Stimulated activated CD4-positive, alpha-beta T cell treated with anti-CD3 and anti-CD28 coated beads, Interleukin-15, amount 100 ng/mL, for 1 hour (primary cell): Measurements from ENCODE around the gene HNRNPA1.
"Not testable (repeated sequence)": the region's sequence is repeated elsewhere in the genome, so short reads cannot be mapped to it uniquely, and the experiment has no call there.

Experiments
- DNase-seq, 2 donors: peaks; one replicate each; pipeline ENCODE4 v3.0.0-alpha.2; 2020; ENCODE audit warnings: low read depth in 1 of 2, low spot score in 1 of 2

Gene HNRNPA1

DNA sequence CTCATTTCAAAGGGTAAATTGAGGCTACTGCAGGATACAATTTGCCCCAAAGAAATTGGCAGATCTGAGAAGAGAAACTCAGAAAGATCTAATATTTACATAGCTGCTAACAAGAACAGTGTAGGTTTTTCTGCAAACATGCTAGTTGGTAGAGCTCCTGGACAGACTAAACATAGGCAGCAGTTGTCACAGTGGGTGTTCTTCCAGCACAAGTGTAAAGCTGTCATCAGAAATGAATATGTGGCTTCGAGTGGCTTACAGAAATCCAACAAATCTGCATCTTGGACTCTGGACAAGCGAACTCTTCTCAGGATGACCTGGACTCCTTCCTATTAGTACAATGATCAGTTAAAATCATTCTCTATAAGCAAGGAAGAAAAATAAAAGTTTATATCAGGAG, 6.5 kb upstream of the HNRNPA1 start:
- DNase-seq, result no peak

DNA sequence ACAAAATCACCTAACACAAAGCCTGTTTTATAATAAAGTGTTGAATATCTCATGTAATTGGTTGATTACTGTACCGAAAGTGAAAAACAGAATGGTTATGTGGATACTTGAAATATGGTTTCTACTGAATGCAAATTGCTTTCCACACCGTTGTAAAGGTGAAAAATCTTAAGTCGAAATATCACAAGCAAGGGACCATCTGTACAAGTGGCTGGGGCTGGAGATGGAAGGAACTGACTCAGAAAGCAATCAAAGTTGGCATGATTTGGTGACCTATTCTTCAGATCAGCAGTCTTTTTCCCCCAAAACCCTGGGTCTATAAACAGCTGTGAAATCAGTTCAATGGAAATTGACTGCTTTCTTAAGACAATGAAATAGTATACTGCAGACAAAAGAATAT, 4.2 kb upstream of the HNRNPA1 start:
- no peak for DNase-seq

GRCh38 chr12:54277823-54278276, 2.7 kb upstream of the HNRNPA1 start:
- DNase-seq, result no peak

DNA sequence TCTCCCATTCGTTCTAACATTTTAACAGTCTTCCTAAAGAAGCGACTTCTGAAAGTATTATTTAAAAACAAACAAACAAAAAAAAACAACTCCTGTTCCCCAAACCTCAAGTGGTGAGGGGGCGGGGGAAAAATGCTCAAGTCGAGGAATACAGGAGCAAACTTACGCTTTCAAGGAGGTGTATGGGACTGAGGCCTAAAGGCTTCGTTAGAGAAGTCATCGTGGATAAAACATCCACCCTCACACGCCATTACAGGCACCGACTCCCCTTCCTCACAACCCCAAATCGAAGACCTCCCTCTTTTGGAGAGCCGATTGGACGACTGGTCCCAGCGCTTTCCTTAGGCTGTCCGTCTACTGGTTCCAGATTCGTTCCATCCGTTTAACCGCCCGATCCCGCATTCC, 1.3 kb upstream of the HNRNPA1 start:
- no peak for DNase-seq

- DNase-seq, result peak; percentile 97 to 99
Observed at GRCh38 chr12:54279632-54280467, 676 bp upstream of the HNRNPA1 start, which contains the start of gene CBX5. TSS of gene CBX5 (minus strand) at chr12:54280122. CDS start at chr12:54257650, 22,472 bp downstream.

- not testable (repeated sequence) for DNase-seq
Observed at GRCh38 chr12:54281261-54281638, 724 bp downstream of the HNRNPA1 start.

DNA sequence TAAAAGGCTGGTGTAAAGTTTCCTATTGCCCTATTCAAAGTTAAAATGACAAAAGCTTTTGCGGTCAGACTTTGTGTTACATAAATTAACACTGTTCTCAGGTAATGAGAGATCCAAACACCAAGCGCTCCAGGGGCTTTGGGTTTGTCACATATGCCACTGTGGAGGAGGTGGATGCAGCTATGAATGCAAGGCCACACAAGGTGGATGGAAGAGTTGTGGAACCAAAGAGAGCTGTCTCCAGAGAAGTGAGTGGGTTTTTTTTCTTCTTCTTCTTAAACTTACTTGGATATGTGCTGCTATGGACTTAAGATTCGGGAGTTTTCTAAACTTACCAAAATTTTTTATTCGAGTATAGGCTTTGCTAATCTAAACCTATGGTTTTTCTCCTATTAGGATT, 1.2 kb downstream of the HNRNPA1 start:
- DNase-seq, result not testable (repeated sequence)

DNA sequence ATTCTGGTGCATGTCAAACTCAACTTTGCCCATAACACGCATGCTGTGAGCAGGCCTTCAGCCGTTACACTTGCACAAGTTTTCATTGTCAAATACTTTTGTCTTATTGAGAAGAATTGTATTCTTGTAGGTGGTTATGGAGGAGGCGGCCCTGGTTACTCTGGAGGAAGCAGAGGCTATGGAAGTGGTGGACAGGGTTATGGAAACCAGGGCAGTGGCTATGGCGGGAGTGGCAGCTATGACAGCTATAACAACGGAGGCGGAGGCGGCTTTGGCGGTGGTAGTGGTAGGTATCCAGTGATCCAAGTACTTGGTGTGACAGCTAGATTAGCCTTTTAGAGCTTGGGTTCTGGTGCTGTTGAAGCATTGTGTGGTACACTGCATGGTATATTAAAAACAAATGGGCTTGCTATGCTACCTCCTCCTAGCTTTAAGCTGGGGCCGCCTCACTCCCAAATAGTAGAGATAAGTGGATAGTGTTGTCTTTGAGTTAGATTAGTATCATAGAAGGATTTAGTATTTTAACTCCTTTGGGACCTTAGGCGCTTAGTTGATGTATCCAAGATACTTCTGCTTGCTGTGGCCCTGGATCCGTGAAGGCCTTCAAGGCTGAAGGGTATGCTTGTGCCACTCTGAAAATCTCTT, 2.5 kb downstream of the HNRNPA1 start:
- no peak for DNase-seq

DNA sequence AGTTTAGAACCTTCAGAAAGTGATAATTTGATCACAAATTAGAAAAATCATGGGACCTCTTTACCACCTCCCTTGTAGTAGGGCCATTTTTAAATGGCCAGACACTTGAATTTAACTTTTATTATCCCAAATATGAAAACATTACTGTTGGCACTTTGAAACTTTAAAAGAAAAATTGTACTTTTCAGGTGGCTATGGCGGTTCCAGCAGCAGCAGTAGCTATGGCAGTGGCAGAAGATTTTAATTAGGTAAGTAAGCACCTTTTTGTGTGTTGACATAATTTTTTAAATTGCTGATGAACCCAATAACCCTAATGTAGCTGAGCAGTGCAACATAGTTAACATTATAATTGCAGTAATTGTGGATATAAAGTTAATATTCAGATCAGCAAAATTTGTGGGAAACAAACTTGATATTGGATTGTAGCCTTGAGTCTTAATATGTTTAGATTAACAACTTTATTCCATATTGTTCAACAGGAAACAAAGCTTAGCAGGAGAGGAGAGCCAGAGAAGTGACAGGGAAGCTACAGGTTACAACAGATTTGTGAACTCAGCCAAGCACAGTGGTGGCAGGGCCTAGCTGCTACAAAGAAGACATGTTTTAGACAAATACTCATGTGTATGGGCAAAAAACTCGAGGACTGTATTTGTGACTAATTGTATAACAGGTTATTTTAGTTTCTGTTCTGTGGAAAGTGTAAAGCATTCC, 3.7 kb downstream of the HNRNPA1 start:
- not testable (repeated sequence) for DNase-seq

DNA sequence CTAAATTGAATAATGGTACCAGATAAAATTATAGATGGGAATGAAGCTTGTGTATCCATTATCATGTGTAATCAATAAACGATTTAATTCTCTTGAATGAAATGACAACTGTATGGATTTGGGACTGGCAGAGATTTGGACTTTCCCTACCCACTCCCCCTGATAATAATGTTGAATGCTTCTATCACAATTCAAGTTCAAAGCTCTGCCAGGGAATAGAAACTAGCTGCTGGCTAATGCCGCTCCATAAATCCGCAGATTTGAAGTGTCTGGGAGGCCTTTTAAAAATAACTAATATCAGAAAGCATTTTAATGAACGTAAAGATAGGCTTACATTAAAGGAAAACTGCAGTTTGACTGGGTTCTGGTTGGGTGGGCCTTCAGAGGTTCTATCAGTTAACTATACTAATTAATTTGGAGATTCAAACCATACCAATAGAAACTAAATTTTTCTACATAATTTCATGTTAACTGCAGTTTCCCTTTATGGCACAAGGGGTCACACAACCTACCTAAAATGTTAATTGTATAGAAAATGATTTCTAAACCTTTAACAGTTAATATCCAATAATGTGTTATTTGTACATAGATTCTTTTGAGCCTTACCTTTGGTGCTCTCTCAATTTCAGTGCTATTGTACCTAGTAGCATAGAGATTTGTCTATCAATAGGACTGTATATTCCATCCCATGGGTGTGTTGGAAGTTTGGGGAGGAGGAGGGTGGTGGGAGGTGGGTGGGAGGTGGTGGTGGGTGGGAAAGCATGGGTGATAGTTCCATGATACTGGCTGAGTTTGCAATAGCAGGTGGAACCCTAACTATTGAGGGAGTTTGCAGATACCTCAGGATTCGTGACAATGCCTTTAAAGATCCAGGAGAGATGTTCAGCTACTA, 4.9 kb downstream of the HNRNPA1 start:
- DNase-seq, result no peak

DNA sequence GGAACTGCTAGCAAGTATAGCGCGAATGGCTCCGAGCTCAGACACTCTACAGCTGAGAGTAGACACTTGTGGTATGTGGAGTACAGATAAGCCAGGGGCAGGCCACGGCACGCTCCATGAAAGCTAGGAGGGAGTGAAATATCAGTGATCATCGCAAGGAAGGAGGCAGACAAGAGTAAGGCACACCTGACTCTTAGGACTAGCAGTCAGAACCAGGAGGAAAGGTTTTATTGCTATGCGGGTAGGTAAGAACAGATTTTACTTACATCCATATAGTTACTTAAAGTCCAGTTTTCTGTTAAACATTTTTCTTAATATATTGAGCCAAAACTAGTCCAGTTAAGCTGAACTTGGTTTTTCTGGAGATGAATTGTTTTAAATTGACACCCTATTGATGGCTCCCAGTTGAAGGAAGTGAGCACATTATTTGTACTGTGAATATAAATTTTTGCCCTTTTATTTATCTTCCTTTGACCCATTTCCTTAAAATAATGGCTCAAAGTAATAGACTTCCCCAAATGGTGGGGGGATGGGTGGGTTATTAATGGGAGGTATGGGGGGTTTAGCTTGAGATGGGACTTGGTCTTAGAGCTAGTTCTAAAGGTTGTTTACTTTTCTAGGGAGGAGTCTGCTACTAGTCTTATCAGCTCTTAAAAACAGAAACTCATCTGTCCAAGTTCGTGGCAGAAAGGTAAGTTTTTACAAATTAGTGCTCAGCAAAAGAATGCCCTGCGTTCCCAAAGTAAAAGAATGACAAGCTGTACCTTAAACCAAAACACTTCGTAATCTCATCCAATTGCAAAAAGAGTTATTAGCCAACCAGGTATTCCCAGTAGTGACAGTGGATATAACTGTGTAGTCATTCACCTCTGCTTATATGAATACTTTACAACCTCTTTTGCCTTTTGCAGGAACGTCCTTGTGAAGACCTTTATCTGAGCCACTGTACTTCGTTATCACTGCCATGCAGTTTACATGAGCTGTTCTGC, 5.8 kb downstream of the HNRNPA1 start:
- no peak for DNase-seq

DNA sequence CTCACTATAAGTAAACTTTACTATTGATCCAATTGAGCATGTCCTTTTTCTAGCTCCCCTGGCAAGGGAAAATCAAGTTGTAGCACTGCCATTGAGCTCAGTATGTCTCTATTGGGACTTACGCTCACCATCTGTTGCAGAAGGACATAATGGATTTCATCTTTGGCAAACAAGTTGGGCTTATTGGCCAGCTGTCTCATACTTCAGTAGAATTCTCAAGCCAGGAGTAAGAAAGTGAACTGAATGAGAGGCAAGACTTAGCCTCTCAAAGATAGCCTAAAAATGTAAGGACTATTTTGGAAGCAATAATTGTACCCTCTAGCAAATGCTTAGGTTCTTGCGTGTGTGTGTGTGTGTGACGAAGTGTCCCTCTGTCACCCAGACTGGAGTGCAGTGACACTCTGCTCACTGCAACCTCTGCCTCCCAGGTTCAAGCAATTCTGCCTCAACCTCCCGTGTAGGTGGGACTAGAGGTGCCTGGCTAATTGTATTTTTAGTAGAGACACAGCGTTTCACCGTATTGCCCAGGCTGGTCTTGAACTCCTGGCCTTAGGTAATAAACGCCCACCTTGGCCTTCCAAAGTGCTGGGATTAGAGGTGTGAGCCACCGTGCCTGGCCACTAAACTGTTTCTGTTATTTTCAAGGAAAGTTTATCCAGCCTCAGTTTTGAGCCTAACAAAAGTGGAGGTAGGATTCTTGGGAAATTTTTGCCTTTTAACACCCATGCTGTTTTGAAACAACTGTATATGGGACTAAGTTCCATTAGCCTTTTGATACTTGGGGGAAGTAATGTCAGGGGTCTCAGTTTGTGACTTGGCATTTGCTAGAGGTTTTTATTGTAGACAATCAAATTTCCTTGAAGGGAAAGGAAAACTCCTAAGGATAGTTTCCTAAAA, 7.0 kb downstream of the HNRNPA1 start:
- DNase-seq, result no peak

DNA sequence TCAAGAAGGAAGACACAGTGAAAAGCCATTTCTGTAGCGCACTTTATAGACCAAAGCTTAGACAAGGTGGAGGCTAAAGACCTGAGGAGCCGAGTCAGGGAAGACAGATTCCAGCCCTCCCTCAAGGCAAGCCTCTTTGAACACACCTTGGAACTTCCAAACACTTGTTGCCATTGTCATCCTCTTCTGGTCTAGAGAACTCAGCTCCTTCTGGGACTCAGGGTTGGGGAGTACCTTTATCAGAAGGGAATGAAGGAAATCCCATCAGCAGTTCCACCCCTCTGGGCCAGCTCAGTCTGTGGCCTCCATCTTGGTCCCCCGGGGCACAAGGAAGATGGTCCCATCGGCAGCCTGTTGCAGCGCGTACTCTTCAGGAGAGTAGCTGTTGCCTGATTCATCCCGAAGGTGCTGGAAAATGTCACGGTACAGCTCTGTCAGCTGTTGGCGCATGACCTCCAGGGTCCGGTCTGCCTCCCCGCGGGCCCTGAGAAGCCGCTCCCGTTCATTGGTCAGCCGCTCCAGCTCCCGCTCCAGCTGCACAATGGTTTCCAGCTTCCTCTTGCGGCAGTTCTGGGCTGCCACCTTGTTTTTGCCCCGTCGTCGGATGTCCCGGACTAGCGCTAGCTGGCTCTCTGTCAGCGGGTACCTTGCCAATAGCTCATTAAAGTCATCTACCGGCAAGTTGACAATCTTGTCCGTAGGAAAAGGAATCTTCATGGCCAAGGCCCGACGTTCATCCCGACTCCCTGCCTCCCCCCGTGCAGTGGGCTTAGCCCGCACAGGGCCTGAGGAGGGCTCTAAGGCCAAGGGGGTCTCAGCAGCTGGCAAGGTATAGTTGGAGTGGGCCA, 11.8 kb downstream of the HNRNPA1 start:
- no peak for DNase-seq

DNA sequence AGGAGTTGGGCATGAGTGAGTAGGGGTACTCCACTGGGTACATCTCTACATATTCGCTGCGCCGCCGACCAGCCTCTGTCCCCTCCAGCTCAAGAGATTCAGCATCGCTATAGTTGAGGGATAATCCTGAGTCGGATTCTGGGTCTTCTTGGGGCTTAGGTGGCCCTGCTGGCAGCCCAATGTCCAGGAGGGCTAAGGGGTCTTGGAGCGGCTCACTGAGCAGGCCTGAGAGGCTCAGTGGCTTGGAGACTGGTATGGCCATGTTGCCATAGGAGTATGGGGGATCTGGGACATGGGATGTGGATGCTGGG, 12.4 kb downstream of the HNRNPA1 start:
- DNase-seq, result no peak

- DNase-seq, result peak in 1 of 2 donors; percentile 39
Observed at GRCh38 chr12:54294152-54294952, 13.8 kb downstream of the HNRNPA1 start.

- no peak for DNase-seq
Observed at GRCh38 chr12:54294953-54295566, 14.5 kb downstream of the HNRNPA1 start.
